HepG2 (cell line): ENCODE measurements around the gene MYBPC2. TPM values are rescaled to one million over a fixed set of nuclear protein-coding genes. Genes with fewer than 3 reads are reported as not detected.

Experiments used
- ATAC-seq: fragments of 200-7000 bp; cut with Tn5 transposase; 3 replicates; pipeline ENCODE4 v1.9.1; 2020; ENCODE audit warnings: mild to moderate bottlenecking, moderate library complexity
- BruUV-seq: library from RNA; stranded (reverse); fragments of 400-500 nt; replicated peaks from 2 replicates; lab custom pipeline; 2021; lab: Mats Ljungman, UMichigan
- CTCF ChIA-PET: fragments of 300-600 bp; formaldehyde crosslinking; extraction: SDS; loops from one replicate; lab custom pipeline; 2021; ENCODE audit warnings: low total read pairs, inconsistent platforms, low intra/inter-chr PET ratio; lab: Yijun Ruan, JAX
- POLR2A ChIA-PET: fragments of 350-600 bp; sonication (Branson Sonifier 250); formaldehyde crosslinking; loops from one replicate; lab custom pipeline; 2020; ENCODE audit warnings: antibody characterized with exemption, inconsistent platforms; lab: Yijun Ruan, JAX
- DNase-seq: peaks from one replicate; pipeline ENCODE4 v3.0.0-alpha.2; 2015; ENCODE audit warnings: low spot score
- FAIRE-seq: peaks from 3 replicates; lab custom pipeline; 2011; peaks lifted over from hg19 to GRCh38; lab: Jason Lieb, UNC
- H2AFZ ChIP-seq: one replicate; pipeline ENCODE4 v1.6.1; 2011; ENCODE audit warnings: low read length, inconsistent platforms
- H3K27ac ChIP-seq: fragments of 300-600 bp; 3 replicates; pipeline ENCODE4 v1.8.0; 2011; ENCODE audit warnings: mixed run types, mild to moderate bottlenecking, mixed read lengths, low read length, inconsistent platforms; ENCODE audit not compliant: insufficient read depth; ENCODE audit errors: extremely low read length
- H3K27me3 ChIP-seq, 2 experiments: fragments of 200-600 bp in 1 of 2; 2 replicates in 1 of 2; 3 replicates in 1 of 2; pipeline versions ENCODE4 v1.6.0 to v1.8.0; 2011; ENCODE audit warnings: low read length in 2 of 2, mild to moderate bottlenecking in 2 of 2, moderate library complexity in 2 of 2, inconsistent platforms in 1 of 2; ENCODE audit not compliant: insufficient read depth in 2 of 2, control insufficient read depth in 1 of 2
- H3K36me3 ChIP-seq, 2 experiments: fragments of 200-600 bp in 1 of 2; replicated peaks in 1 of 2; 2 replicates in 1 of 2; 3 replicates in 1 of 2; pipeline versions ENCODE4 v1.5.1 to v1.8.0; 2011; ENCODE audit warnings: low read length in 2 of 2, inconsistent platforms in 1 of 2; ENCODE audit not compliant: insufficient read depth in 2 of 2, control insufficient read depth in 1 of 2
- H3K4me1 ChIP-seq: 2 replicates; pipeline ENCODE4 v1.5.1; 2012; ENCODE audit warnings: low read length, inconsistent platforms; ENCODE audit not compliant: insufficient read depth
- H3K4me2 ChIP-seq: 2 replicates; pipeline ENCODE4 v1.6.0; 2011; ENCODE audit warnings: low read depth, low read length, inconsistent platforms
- H3K4me3 ChIP-seq, 3 experiments: fragments of 200-600 bp in 1 of 3; sonication (generic), shearing (Covaris generic) in 1 of 3; replicated peaks in 1 of 3; 2 replicates each; pipeline ENCODE4 v1.5.1; 2011 to 2016; ENCODE audit warnings: low read length in 3 of 3, inconsistent platforms in 2 of 3, low read depth in 2 of 3, mild to moderate bottlenecking in 2 of 3, control low read depth in 1 of 3, mixed read lengths in 1 of 3; ENCODE audit not compliant: insufficient read depth in 1 of 3
- H3K79me2 ChIP-seq: one replicate; pipeline ENCODE4 v1.6.1; 2011; ENCODE audit warnings: low read length, inconsistent platforms; ENCODE audit not compliant: insufficient read depth
- H3K9ac ChIP-seq: 2 replicates; pipeline ENCODE4 v1.6.0; 2011; ENCODE audit warnings: mild to moderate bottlenecking, low read depth, low read length, inconsistent platforms; ENCODE audit not compliant: insufficient read depth
- H3K9me3 ChIP-seq: 2 replicates; pipeline ENCODE4 v1.5.1; 2012; ENCODE audit warnings: mild to moderate bottlenecking, low read length
- H4K20me1 ChIP-seq: 2 replicates; pipeline ENCODE4 v1.6.0; 2011; ENCODE audit warnings: inconsistent platforms, mild to moderate bottlenecking, low read length, moderate library complexity; ENCODE audit not compliant: insufficient read depth
- DDIT3 ChIP-seq: sonication (generic); formaldehyde crosslinking; IDR thresholded peaks from 2 replicates; pipeline ENCODE4 v1.4.0; 2020; ENCODE audit warnings: mild to moderate bottlenecking, missing genetic modification reagents
- FOXK1 ChIP-seq: sonication (generic); formaldehyde crosslinking; IDR thresholded peaks from 2 replicates; pipeline ENCODE4 v1.4.0; 2020; ENCODE audit warnings: low read depth, missing genetic modification reagents, borderline replicate concordance
- RELA ChIP-seq: sonication (generic); formaldehyde crosslinking; IDR thresholded peaks from 2 replicates; pipeline ENCODE4 v1.4.0; 2020; ENCODE audit warnings: missing genetic modification reagents
- TSC22D2 ChIP-seq: sonication (generic); formaldehyde crosslinking; IDR thresholded peaks from 2 replicates; pipeline ENCODE4 v1.5.1; 2020; ENCODE audit warnings: missing genetic modification reagents, mild to moderate bottlenecking, borderline replicate concordance
- ZNF207 ChIP-seq: fragments of 450-650 bp; IDR thresholded peaks from 2 replicates; pipeline ENCODE4 v1.6.1; 2016; ENCODE audit warnings: antibody characterized with exemption, borderline replicate concordance
- ZNF383 ChIP-seq: sonication (generic); formaldehyde crosslinking; IDR thresholded peaks from 2 replicates; pipeline ENCODE4 v1.4.0; 2020; ENCODE audit warnings: missing genetic modification reagents, mild to moderate bottlenecking, borderline replicate concordance
- ZNF44 ChIP-seq: sonication (generic); formaldehyde crosslinking; IDR thresholded peaks from 2 replicates; pipeline ENCODE4 v1.5.1; 2020; ENCODE audit warnings: mild to moderate bottlenecking, missing genetic modification reagents
- ZNF574 ChIP-seq: sonication (generic); formaldehyde crosslinking; IDR thresholded peaks from 2 replicates; pipeline ENCODE4 v1.4.0; 2020; ENCODE audit warnings: missing genetic modification reagents
- ZNF773 ChIP-seq: sonication (generic); formaldehyde crosslinking; IDR thresholded peaks from 2 replicates; pipeline ENCODE4 v1.4.0; 2020; ENCODE audit warnings: missing genetic modification reagents, borderline replicate concordance
- ZNF790 ChIP-seq: sonication (generic); formaldehyde crosslinking; IDR thresholded peaks from 2 replicates; pipeline ENCODE4 v1.8.0; 2022; ENCODE audit warnings: missing genetic modification reagents, mild to moderate bottlenecking, borderline replicate concordance
- ZSCAN29 ChIP-seq: sonication (generic); formaldehyde crosslinking; conservative IDR thresholded peaks from 2 replicates; pipeline ENCODE4 v1.4.0; 2020; ENCODE audit warnings: mild to moderate bottlenecking, missing genetic modification reagents
- WGBS: methylation state at CpG from one replicate; pipeline ENCODE4 v1.1.6; 2017; ENCODE audit warnings: low lambda C conversion rate; 5-methylcytosine and 5-hydroxymethylcytosine counted together
- in situ Hi-C: cut with HindIII; loops from 2 replicates; pipeline ENCODE4 v1.10.0; 2017; ENCODE audit warnings: low pct_unique_long_range_greater_than_20kb; ENCODE audit not compliant: extremely low pct_ligation_motif_present
- intact Hi-C: fragments of 100-400 bp; cut with micrococcal nuclease; formaldehyde crosslinking; loops from one replicate; pipeline ENCODE4 v1.10.0; 2022; ENCODE audit not compliant: unreplicated experiment
- polyA plus RNA-seq, 8 experiments: library from polyadenylated mRNA; depleted of rRNA in 3 of 8; stranded (reverse) in 7 of 8; unstranded in 1 of 8; fragments of >200 nt; fragmentation: Illumina TruSeq in 4 of 8; extraction: Trizol in 4 of 8; gene quantifications; 2 replicates each; pipeline versions ENCODE4 v1.2.1 to v1.2.3, GENCODE V29; 2011 to 2016; ENCODE audit warnings: low read depth in 4 of 8, missing spikeins in 1 of 8, mixed read lengths in 1 of 8; ENCODE audit not compliant: insufficient read depth in 1 of 8
- total RNA-seq, 5 experiments: library from RNA; depleted of rRNA; stranded (reverse); fragments of >200 nt; fragmentation: Illumina TruSeq; extraction: Trizol; gene quantifications; 2 replicates each; pipeline ENCODE4 v1.2.3, GENCODE V29; 2016; ENCODE audit warnings: low read depth in 1 of 5
- TF ChIP-seq, protein P1 (sequence below): sonication (generic); formaldehyde crosslinking; IDR thresholded peaks from 2 replicates; pipeline ENCODE4 v1.4.0; 2020; ENCODE audit warnings: missing genetic modification reagents, borderline replicate concordance

Gene MYBPC2
- total and polyA plus RNA-seq, 2 of the 13 experiments (the other 11 are each of a cell fraction or from before 2014, with no cell fraction given) = not detected

DNA sequence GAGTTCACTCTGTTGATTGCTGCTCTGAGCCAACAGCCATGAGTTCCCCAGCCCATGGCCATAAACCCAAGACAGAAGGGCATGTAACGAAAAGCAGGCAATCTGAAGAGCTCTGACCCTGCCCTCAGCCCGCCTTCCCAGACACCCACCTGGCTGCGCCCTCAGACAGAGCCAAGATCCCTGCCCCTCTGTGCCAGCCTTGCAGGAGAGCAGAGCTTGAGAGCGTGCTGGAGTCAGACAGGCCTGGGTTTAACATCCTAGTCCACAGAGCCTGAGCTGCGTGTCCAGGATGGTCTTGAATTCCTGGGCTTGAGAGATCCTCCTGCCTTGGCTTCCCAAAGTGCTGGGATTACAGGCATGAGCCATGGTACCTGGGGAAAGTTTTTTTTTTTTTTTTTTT, 24.6 kb downstream of the MYBPC2 start:
- Histone ChIP-seq H3K36me3 (no peaks in the 10 kb centered on the region), H3K4me1 (peaks cover 20% of the 10 kb centered on the region), H3K79me2 (no peaks in the 10 kb centered on the region), H4K20me1 (no peaks in the 10 kb centered on the region)
- CTCF ChIA-PET = no interaction called here
- intact Hi-C loops = no loop called here
- no peak for ATAC-seq
- TF ChIP-seq ZNF790 (CRISPR knock-in tag) (no peak), ZNF574 (no peak), DDIT3 (CRISPR knock-in tag) (no peak), ZNF383 (CRISPR knock-in tag) (no peak), ZNF44 (CRISPR knock-in tag) (no peak), ZNF207 (no peak), ZSCAN29 (CRISPR knock-in tag) (no peak), FOXK1 (no peak), RELA (CRISPR knock-in tag) (no peak), ZNF773 (no peak), TSC22D2 (no peak)
- TF ChIP-seq, protein P1, sequence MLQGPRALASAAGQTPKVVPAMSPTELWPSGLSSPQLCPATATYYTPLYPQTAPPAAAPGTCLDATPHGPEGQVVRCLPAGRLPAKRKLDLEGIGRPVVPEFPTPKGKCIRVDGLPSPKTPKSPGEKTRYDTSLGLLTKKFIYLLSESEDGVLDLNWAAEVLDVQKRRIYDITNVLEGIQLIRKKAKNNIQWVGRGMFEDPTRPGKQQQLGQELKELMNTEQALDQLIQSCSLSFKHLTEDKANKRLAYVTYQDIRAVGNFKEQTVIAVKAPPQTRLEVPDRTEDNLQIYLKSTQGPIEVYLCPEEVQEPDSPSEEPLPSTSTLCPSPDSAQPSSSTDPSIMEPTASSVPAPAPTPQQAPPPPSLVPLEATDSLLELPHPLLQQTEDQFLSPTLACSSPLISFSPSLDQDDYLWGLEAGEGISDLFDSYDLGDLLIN (CRISPR knock-in tag) = no peak
- TF ChIP-seq, all 625 proteins: peak for 0
- 60% methylated on average over 4 of the region's 5 CpGs for WGBS
- in situ Hi-C loops = no loop called here
- Histone ChIP-seq H3K9me3 (no peaks in the 10 kb centered on the region), H3K27ac (no peak overlapping the region), H2AFZ (no peak overlapping the region), H3K4me3 (no peak overlapping the region), H3K4me2 (no peak overlapping the region), H3K27me3 (peaks cover 0 to 7% of the 10 kb centered on the region in 2 experiments; a peak in 2 of 5 replicates), H3K9ac (no peak overlapping the region)
- DNase-seq = no peak
- FAIRE-seq = no peak
- POLR2A ChIA-PET = no interaction called here
- no TSS peak for BruUV-seq
